SK-N-SH (cell line): ENCODE measurements around the gene PRRT1B. TPM values are rescaled to one million over a fixed set of nuclear protein-coding genes. Genes with fewer than 3 reads are reported as not detected.

ENCODE experiments used
- CTCF ChIA-PET: fragments of 300-600, 350-600 bp; formaldehyde crosslinking; extraction: SDS; loops from one replicate; lab custom pipeline; 2021; lab: Yijun Ruan, JAX
- POLR2A ChIA-PET: fragments of 350-600 bp; sonication (Branson Sonifier 250); formaldehyde crosslinking; extraction: SDS; loops from one replicate; lab custom pipeline; 2020; ENCODE audit warnings: antibody characterized with exemption, inconsistent platforms; lab: Yijun Ruan, JAX
- DNase-seq: peaks from one replicate; pipeline ENCODE4 v3.0.0; 2012
- H2AFZ ChIP-seq: fragments of 200-600 bp; sonication (generic); 2 replicates; pipeline ENCODE4 v1.8.1; 2016; ENCODE audit warnings: antibody characterized with exemption, mild to moderate bottlenecking, low read depth
- H3F3A ChIP-seq: fragments of 200-600 bp; sonication (generic); replicated peaks from 2 replicates; pipeline ENCODE3; 2016; ENCODE audit warnings: antibody characterized with exemption, mild to moderate bottlenecking; ENCODE audit not compliant: insufficient read depth
- H3K27ac ChIP-seq, 2 experiments: fragments of 200-500 bp in 1 of 2; fragments of 200-600 bp in 1 of 2; sonication (Bioruptor generic) in 1 of 2; sonication (generic), shearing (Covaris generic) in 1 of 2; 2 replicates each; pipeline versions ENCODE4 v1.5.1 to v1.6.1; 2014 to 2016; ENCODE audit warnings: low read depth in 2 of 2, inconsistent platforms in 1 of 2, low read length in 1 of 2, mild to moderate bottlenecking in 1 of 2, mixed read lengths in 1 of 2
- H3K27me3 ChIP-seq: fragments of 200-600 bp; sonication (generic), shearing (Covaris generic); 2 replicates; pipeline ENCODE4 v1.6.1; 2016; ENCODE audit warnings: mixed run types; ENCODE audit not compliant: insufficient read depth
- H3K36me3 ChIP-seq, 2 experiments: fragments of 200-500 bp in 1 of 2; fragments of 200-600 bp in 1 of 2; sonication (Bioruptor generic) in 1 of 2; sonication (generic) in 1 of 2; replicated peaks in 1 of 2; 2 replicates each; pipeline versions ENCODE3 to v1.5.1; 2014 to 2016; ENCODE audit warnings: low read length in 1 of 2, mild to moderate bottlenecking in 1 of 2; ENCODE audit not compliant: insufficient read depth in 2 of 2, control insufficient read depth in 1 of 2
- H3K4me1 ChIP-seq, 2 experiments: fragments of 200-500 bp in 1 of 2; fragments of 200-600 bp in 1 of 2; sonication (Bioruptor generic) in 1 of 2; sonication (generic), shearing (Covaris generic) in 1 of 2; 2 replicates each; pipeline versions ENCODE4 v1.5.1 to v1.6.1; 2014 to 2016; ENCODE audit warnings: low read depth in 1 of 2, low read length in 1 of 2, mixed run types in 1 of 2; ENCODE audit not compliant: insufficient read depth in 2 of 2, control insufficient read depth in 1 of 2
- H3K4me2 ChIP-seq: fragments of 200-600 bp; sonication (generic), shearing (Covaris generic); 2 replicates; pipeline ENCODE4 v1.6.1; 2017; ENCODE audit warnings: mixed run types
- H3K4me3 ChIP-seq, 2 experiments: fragments of 200-500 bp in 1 of 2; fragments of 200-600 bp in 1 of 2; sonication (Bioruptor generic) in 1 of 2; sonication (generic), shearing (Covaris generic) in 1 of 2; 2 replicates each; pipeline versions ENCODE4 v1.5.1 to v1.8.1; 2014 to 2016; ENCODE audit warnings: low read depth in 2 of 2, inconsistent platforms in 1 of 2, low read length in 1 of 2, mild to moderate bottlenecking in 1 of 2, mixed read lengths in 1 of 2, moderate library complexity in 1 of 2
- H3K79me2 ChIP-seq: fragments of 200-600 bp; sonication (generic); 2 replicates; pipeline ENCODE4 v1.8.1; 2017; ENCODE audit warnings: mild to moderate bottlenecking; ENCODE audit not compliant: insufficient read depth
- H3K9ac ChIP-seq: fragments of 200-600 bp; sonication (generic); 2 replicates; pipeline ENCODE4 v1.6.1; 2017; ENCODE audit warnings: mixed run types
- H3K9me2 ChIP-seq: fragments of 200-600 bp; sonication (generic); 2 replicates; pipeline ENCODE4 v1.6.1; 2017; ENCODE audit warnings: mixed run types
- H3K9me3 ChIP-seq: fragments of 200-600 bp; sonication (generic); 2 replicates; pipeline ENCODE4 v1.6.1; 2017; ENCODE audit warnings: mixed run types, mild to moderate bottlenecking, moderate library complexity
- H4K20me1 ChIP-seq: fragments of 200-600 bp; sonication (generic); 2 replicates; pipeline ENCODE4 v1.6.1; 2017; ENCODE audit warnings: mild to moderate bottlenecking, mixed run types; ENCODE audit not compliant: insufficient read depth
- CHD2 ChIP-seq: fragments of 150-350 bp; IDR thresholded peaks from 2 replicates; pipeline ENCODE4 v1.6.1; 2018; ENCODE audit warnings: low read length; ENCODE audit not compliant: partially characterized antibody
- ELF1 ChIP-seq: IDR thresholded peaks from 2 replicates; pipeline ENCODE4 v1.4.0; 2012
- EP300 ChIP-seq, 2 experiments: IDR thresholded peaks; 2 replicates each; pipeline versions ENCODE4 v1.4.0 to v1.6.1; 2012; ENCODE audit warnings: borderline replicate concordance in 1 of 2, low read depth in 1 of 2, low read length in 1 of 2
- FOSL2 ChIP-seq: IDR thresholded peaks from 2 replicates; pipeline ENCODE4 v1.4.0; 2012; ENCODE audit warnings: low read depth, mild to moderate bottlenecking, moderate library complexity, borderline replicate concordance
- FOXJ3 ChIP-seq: sonication (generic); formaldehyde crosslinking; IDR thresholded peaks from 2 replicates; pipeline ENCODE4 v1.5.1; 2020; ENCODE audit warnings: mild to moderate bottlenecking, missing genetic modification reagents
- GABPA ChIP-seq: IDR thresholded peaks from 2 replicates; pipeline ENCODE4 v1.4.0; 2012; ENCODE audit warnings: low read depth, mild to moderate bottlenecking
- JUND ChIP-seq: IDR thresholded peaks from 2 replicates; pipeline ENCODE4 v1.4.0; 2012
- MEF2A ChIP-seq: IDR thresholded peaks from 2 replicates; pipeline ENCODE4 v1.4.0; 2012; ENCODE audit warnings: low read depth, borderline replicate concordance
- POLR2AphosphoS5 ChIP-seq: IDR thresholded peaks from 2 replicates; pipeline ENCODE4 v1.6.1; 2012; ENCODE audit warnings: low read depth, low read length
- TEAD4 ChIP-seq: IDR thresholded peaks from 2 replicates; pipeline ENCODE4 v1.4.0; 2012; ENCODE audit warnings: mild to moderate bottlenecking, borderline replicate concordance; ENCODE audit not compliant: insufficient read depth
- WGBS: methylation state at CpG from one replicate; pipeline ENCODE4 v1.1.6; 2017; ENCODE audit warnings: low lambda C conversion rate; 5-methylcytosine and 5-hydroxymethylcytosine counted together
- polyA plus RNA-seq, 3 experiments: library from polyadenylated mRNA; depleted of rRNA; stranded (reverse); fragments of >200 nt; gene quantifications; 2 replicates each; pipeline ENCODE4 v1.2.3, GENCODE V29; 2012
- TF ChIP-seq, protein P1 (sequence below): fragments of 200-600 bp; sonication (generic); IDR thresholded peaks from 2 replicates; pipeline ENCODE4 v1.6.1; 2017; ENCODE audit warnings: antibody characterized with exemption, mild to moderate bottlenecking, moderate library complexity
- TF ChIP-seq, protein P2 (sequence below): IDR thresholded peaks from 2 replicates; pipeline ENCODE4 v1.6.1; 2012; ENCODE audit warnings: mild to moderate bottlenecking, low read depth, low read length, moderate library complexity

The PRRT1B gene
- polyA plus RNA-seq, 1 of the 3 experiments (the other 2 are of a cell fraction) = not detected

DNA sequence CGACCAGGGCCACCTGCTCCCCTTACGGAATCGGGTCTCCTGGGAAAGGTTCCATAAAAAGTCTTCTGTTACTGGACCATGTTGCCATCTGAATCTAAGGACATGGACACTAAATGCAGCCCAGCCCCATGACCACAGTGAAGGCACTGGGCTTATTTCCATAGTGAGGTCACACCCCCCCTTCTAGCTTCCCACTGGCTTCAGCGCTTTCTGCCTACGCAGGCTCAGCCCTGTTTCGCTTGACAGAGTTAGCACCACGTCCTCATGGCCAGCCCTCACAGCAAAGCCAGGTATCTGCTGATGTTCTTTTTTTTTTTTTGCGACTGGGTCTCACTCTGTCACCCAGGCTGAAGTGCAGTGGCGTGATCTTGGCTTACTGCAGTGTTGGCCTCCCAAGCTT is 28.4 kb upstream of the PRRT1B start:
- Histone ChIP-seq H3F3A (no peaks in the 10 kb centered on the region), H3K4me3 (no peak overlapping the region), H3K36me3 (peaks cover 19 to 79% of the 10 kb centered on the region in 2 experiments), H3K9me2 (no peaks in the 10 kb centered on the region), H3K27ac (no peak overlapping the region), H2AFZ (no peak overlapping the region), H3K4me2 (no peak overlapping the region), H3K4me1 (no peaks in the 10 kb centered on the region), H4K20me1 (no peaks in the 10 kb centered on the region), H3K79me2 (no peaks in the 10 kb centered on the region), H3K9me3 (no peaks in the 10 kb centered on the region), H3K9ac (no peak overlapping the region), H3K27me3 (no peaks in the 10 kb centered on the region)
- TF ChIP-seq, protein P1, sequence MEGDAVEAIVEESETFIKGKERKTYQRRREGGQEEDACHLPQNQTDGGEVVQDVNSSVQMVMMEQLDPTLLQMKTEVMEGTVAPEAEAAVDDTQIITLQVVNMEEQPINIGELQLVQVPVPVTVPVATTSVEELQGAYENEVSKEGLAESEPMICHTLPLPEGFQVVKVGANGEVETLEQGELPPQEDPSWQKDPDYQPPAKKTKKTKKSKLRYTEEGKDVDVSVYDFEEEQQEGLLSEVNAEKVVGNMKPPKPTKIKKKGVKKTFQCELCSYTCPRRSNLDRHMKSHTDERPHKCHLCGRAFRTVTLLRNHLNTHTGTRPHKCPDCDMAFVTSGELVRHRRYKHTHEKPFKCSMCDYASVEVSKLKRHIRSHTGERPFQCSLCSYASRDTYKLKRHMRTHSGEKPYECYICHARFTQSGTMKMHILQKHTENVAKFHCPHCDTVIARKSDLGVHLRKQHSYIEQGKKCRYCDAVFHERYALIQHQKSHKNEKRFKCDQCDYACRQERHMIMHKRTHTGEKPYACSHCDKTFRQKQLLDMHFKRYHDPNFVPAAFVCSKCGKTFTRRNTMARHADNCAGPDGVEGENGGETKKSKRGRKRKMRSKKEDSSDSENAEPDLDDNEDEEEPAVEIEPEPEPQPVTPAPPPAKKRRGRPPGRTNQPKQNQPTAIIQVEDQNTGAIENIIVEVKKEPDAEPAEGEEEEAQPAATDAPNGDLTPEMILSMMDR = no peak
- TF ChIP-seq FOXJ3 (no peak), ELF1 (no peak), TEAD4 (no peak), GABPA (no peak), MEF2A (no peak), EP300 (IDR thresholded peaks at IDR 0.05; ENCODE audit: borderline replicate concordance in 1 of 2, low read depth in 1 of 2, low read length in 1 of 2) (no peak)
- TF ChIP-seq, protein P2, sequence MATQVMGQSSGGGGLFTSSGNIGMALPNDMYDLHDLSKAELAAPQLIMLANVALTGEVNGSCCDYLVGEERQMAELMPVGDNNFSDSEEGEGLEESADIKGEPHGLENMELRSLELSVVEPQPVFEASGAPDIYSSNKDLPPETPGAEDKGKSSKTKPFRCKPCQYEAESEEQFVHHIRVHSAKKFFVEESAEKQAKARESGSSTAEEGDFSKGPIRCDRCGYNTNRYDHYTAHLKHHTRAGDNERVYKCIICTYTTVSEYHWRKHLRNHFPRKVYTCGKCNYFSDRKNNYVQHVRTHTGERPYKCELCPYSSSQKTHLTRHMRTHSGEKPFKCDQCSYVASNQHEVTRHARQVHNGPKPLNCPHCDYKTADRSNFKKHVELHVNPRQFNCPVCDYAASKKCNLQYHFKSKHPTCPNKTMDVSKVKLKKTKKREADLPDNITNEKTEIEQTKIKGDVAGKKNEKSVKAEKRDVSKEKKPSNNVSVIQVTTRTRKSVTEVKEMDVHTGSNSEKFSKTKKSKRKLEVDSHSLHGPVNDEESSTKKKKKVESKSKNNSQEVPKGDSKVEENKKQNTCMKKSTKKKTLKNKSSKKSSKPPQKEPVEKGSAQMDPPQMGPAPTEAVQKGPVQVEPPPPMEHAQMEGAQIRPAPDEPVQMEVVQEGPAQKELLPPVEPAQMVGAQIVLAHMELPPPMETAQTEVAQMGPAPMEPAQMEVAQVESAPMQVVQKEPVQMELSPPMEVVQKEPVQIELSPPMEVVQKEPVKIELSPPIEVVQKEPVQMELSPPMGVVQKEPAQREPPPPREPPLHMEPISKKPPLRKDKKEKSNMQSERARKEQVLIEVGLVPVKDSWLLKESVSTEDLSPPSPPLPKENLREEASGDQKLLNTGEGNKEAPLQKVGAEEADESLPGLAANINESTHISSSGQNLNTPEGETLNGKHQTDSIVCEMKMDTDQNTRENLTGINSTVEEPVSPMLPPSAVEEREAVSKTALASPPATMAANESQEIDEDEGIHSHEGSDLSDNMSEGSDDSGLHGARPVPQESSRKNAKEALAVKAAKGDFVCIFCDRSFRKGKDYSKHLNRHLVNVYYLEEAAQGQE = no peak
- CTCF ChIA-PET = no interaction called here
- WGBS = 96% methylated on average over 9 of the region's 9 CpGs
- POLR2A ChIA-PET = no interaction called here
- no peak for DNase-seq

DNA sequence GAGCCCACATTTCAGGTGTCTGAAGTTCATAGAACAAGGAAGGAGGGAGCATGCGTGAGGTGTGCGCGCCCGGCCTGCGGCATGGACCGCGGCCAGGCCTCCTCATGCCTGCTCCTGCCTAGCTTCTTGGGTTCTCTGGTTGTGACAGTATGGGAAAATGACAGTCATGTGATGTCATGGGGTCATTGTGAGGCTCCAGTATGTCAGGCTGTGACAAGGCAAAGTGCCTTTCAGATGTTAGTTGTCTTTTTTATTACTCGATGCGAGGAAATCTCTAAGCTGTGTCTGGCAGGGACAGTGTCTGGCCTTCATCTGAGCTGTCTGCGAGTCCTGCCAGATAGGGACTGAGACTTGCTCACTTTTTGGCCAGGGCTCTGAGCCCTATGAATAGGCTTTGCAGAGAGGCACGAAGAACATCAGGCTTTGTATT is 27.5 kb upstream of the PRRT1B start:
- Histone ChIP-seq H3K27me3 (no peaks in the 10 kb centered on the region), H3K36me3 (peaks cover 19 to 79% of the 10 kb centered on the region in 2 experiments), H3K4me1 (no peaks in the 10 kb centered on the region), H3K9ac (no peak overlapping the region), H3F3A (no peaks in the 10 kb centered on the region), H3K9me2 (no peaks in the 10 kb centered on the region), H3K4me2 (no peak overlapping the region), H3K4me3 (no peak overlapping the region), H3K79me2 (no peaks in the 10 kb centered on the region), H4K20me1 (no peaks in the 10 kb centered on the region), H3K27ac (no peak overlapping the region), H3K9me3 (no peaks in the 10 kb centered on the region)
- POLR2A ChIA-PET = no interaction called here
- CTCF ChIA-PET = interaction anchor here (1.0 to 1.2 kb wide), 2 partner anchors 168 to 221 kb away, joined by 3 read pairs; no protein-coding TSS in a partner anchor
- 99% methylated on average over 10 of the region's 11 CpGs for WGBS
- DNase-seq = no peak
- TF ChIP-seq POLR2AphosphoS5 (no peak), JUND (no peak), FOSL2 (no peak), CHD2 (no peak)
- TF ChIP-seq, all 33 proteins: peak for 0
- H2AFZ ChIP-seq = no peak overlapping the region
